Central memory CD8-positive, alpha-beta T cell (primary cell): ENCODE measurements around the gene COL5A2.

Experiments
- ATAC-seq: fragments of 150-1000 bp; cut with Tn5 transposase; replicated peaks from 2 replicates; pipeline ENCODE4 v1.10.0; 2022; ENCODE audit warnings: mild to moderate bottlenecking, moderate FRiP score, moderate number of reproducible peaks; ENCODE audit not compliant: poor library complexity, severe bottlenecking; ENCODE audit errors: extremely low read depth
- DNase-seq, 2 donors: peaks; one replicate each; pipeline ENCODE4 v3.0.0; 2021; ENCODE audit warnings: low spot score in 2 of 2
- H3K27ac Mint-ChIP-seq: one replicate; pipeline ENCODE4 v1.8.0; 2022; ENCODE audit warnings: low read depth, mild to moderate bottlenecking, moderate library complexity, mixed read lengths
- H3K27me3 Mint-ChIP-seq: one replicate; pipeline ENCODE4 v1.8.0; 2022; ENCODE audit warnings: mixed read lengths
- H3K36me3 Mint-ChIP-seq: one replicate; pipeline ENCODE4 v1.8.0; 2022; ENCODE audit warnings: mild to moderate bottlenecking, moderate library complexity, mixed read lengths; ENCODE audit not compliant: insufficient read depth
- H3K4me1 Mint-ChIP-seq: one replicate; pipeline ENCODE4 v1.8.0; 2022; ENCODE audit warnings: mixed read lengths
- H3K4me3 Mint-ChIP-seq: one replicate; pipeline ENCODE4 v1.8.0; 2022; ENCODE audit warnings: mild to moderate bottlenecking, moderate library complexity, mixed read lengths
- H3K9me3 Mint-ChIP-seq: one replicate; pipeline ENCODE4 v1.8.0; 2022; ENCODE audit warnings: mixed read lengths

Gene COL5A2

GRCh38 chr2:189176516-189176915 lies 3.0 kb downstream of the COL5A2 start:
- Mint-ChIP-seq H3K9me3 (no peaks in the 10 kb centered on the region), H3K4me3 (no peak overlapping the region), H3K4me1 (peaks cover 9% of the 10 kb centered on the region), H3K27me3 (peaks cover 11% of the 10 kb centered on the region), H3K36me3 (no peaks in the 10 kb centered on the region), H3K27ac (no peak overlapping the region)
- DNase-seq (no peak), ATAC-seq (no peak)

GRCh38 chr2:189175869-189176433 lies 3.6 kb downstream of the COL5A2 start:
- H3K4me1 Mint-ChIP-seq = peaks cover 9% of the 10 kb centered on the region
- H3K27ac Mint-ChIP-seq = no peak overlapping the region
- ATAC-seq (no peak), DNase-seq (no peak)
- peaks cover 11% of the 10 kb centered on the region for H3K27me3 Mint-ChIP-seq
- H3K36me3 Mint-ChIP-seq = no peaks in the 10 kb centered on the region
- no peak overlapping the region for H3K4me3 Mint-ChIP-seq
- H3K9me3 Mint-ChIP-seq = no peaks in the 10 kb centered on the region

DNA sequence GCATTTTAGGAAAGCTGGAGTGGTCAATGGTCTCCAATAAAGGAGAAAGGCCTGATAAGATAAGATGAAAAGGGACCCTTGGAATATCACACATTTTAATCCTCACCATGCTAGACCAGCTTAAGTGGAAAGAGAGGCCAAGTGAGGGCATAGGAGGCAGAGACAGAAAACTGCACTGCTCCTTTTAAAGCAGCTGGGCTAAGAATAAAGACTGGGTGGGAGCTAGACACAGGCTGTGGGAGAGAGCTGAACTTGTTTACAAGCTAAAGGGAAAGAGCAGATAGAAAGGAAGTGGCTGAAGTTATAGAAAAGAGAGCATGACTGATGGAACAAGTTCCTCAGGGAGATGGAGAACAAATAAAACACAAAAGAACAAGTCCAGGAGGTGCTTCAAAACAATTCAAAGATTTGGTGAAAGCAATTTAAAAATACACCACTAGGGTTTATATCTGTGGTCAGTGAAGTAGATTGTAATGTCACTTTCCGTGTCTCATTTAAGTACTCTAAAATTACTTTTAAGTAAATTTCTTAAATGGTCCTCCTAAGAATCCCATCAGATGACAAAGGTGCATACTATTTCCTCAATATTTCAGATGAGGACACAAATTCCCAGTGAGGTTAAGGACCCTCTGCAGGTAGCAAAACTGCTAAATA lies 7.5 kb downstream of the COL5A2 start:
- H3K27ac Mint-ChIP-seq = no peak overlapping the region
- H3K4me1 Mint-ChIP-seq = no peaks in the 10 kb centered on the region

GRCh38 chr2:189168856-189169499 lies 10.6 kb downstream of the COL5A2 start:
- no peaks in the 10 kb centered on the region for H3K27me3 Mint-ChIP-seq
- no peaks in the 10 kb centered on the region for H3K9me3 Mint-ChIP-seq
- H3K27ac Mint-ChIP-seq = no peak overlapping the region
- DNase-seq = no peak
- no peaks in the 10 kb centered on the region for H3K36me3 Mint-ChIP-seq
- H3K4me1 Mint-ChIP-seq = no peaks in the 10 kb centered on the region
- no peak overlapping the region for H3K4me3 Mint-ChIP-seq
- no peak for ATAC-seq

More for the DNA sequence above, 7.5 kb downstream of the COL5A2 start:
- no peaks in the 10 kb centered on the region for H3K27me3 Mint-ChIP-seq
- H3K9me3 Mint-ChIP-seq = no peaks in the 10 kb centered on the region
- ATAC-seq (no peak), DNase-seq (no peak)
- H3K36me3 Mint-ChIP-seq = no peaks in the 10 kb centered on the region
- no peak overlapping the region for H3K4me3 Mint-ChIP-seq

DNA sequence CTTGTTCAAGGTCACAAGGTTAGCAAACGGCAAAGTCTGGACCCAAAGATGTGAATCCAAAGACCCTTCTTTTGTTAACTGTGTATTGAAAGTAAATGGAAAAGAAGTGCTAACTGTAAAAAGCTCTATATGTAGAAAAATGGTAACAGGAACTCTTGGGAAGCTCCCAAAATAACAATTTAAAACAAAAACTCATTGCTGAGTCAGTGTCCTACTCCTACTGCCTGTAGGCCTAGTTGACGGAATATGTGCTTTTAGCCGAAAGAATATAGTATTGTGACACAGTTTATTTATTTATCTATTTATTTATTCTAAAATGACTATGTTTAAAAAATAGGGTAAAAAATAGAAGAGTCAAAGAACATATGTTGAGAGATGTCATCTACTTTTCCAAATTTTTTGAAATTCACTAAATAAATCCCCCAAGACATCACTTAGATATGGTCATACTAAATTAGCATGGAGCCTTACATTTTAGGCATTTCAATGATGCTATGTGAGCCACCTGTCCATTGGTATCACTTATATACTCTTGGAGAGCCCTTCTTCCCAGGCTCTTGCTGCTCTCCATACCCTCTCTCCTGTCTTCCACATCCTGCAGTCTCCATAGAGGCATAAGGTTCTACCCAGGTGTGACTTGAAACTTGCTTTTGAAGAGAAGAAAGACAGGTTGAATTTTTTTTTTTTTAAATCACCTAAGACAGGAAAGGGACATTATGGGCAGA lies 13.7 kb downstream of the COL5A2 start:
- Mint-ChIP-seq H3K4me3 (no peak overlapping the region), H3K9me3 (no peaks in the 10 kb centered on the region), H3K4me1 (no peaks in the 10 kb centered on the region), H3K27ac (no peak overlapping the region), H3K27me3 (no peaks in the 10 kb centered on the region), H3K36me3 (no peaks in the 10 kb centered on the region)
- no peak for DNase-seq
- ATAC-seq = no peak

DNA sequence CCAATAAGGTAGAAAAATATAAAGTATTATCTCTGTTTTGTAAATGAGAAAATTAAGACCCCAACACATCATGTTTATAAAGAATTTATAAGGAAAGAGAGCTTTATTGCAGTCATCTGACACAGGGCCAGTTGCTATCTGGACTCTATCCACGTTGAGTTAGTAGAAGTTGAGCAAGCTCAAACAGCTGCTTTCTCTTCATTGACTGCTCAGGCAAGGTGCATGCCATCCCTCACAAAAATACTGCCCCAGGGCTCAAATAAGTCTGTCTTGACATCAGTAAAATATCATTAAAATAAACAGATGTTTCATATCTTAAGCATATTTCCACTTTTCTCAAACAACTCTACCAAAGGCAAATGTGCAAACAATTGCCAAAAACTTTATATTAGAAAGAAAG lies 14.8 kb downstream of the COL5A2 start:
- ATAC-seq (no peak), DNase-seq (no peak)
- H3K9me3 Mint-ChIP-seq = no peaks in the 10 kb centered on the region
- no peaks in the 10 kb centered on the region for H3K36me3 Mint-ChIP-seq
- no peaks in the 10 kb centered on the region for H3K4me1 Mint-ChIP-seq
- no peaks in the 10 kb centered on the region for H3K27me3 Mint-ChIP-seq
- H3K27ac Mint-ChIP-seq = no peak overlapping the region
- no peak overlapping the region for H3K4me3 Mint-ChIP-seq

DNA sequence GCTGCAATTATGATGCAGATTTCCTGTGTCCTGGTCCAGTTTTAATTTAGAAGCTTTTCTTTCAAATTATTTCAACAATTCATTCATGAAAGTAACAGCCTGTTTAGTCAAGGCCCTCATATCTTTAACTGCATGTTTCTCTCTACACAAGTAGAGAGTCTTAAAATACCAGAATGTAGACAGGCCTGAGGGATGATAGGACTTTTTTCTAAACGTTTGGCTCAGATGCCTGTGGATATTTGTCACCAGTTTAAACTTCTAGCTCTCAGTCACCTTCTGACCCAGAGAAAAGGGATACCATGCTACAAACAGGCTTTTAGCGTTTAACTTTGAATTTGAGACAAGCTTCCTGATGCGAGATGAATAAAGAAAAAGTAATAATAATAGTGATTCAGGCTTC lies 15.7 kb downstream of the COL5A2 start:
- DNase-seq (no peak), ATAC-seq (no peak)
- Mint-ChIP-seq H3K4me3 (no peak overlapping the region), H3K9me3 (no peaks in the 10 kb centered on the region), H3K4me1 (no peaks in the 10 kb centered on the region), H3K27me3 (no peaks in the 10 kb centered on the region), H3K36me3 (no peaks in the 10 kb centered on the region), H3K27ac (no peak overlapping the region)

GRCh38 chr2:189162566-189162965 lies 17.0 kb downstream of the COL5A2 start:
- DNase-seq = no peak
- no peaks in the 10 kb centered on the region for H3K27me3 Mint-ChIP-seq
- no peaks in the 10 kb centered on the region for H3K4me1 Mint-ChIP-seq
- H3K36me3 Mint-ChIP-seq = no peaks in the 10 kb centered on the region
- H3K4me3 Mint-ChIP-seq = no peak overlapping the region
- no peak overlapping the region for H3K27ac Mint-ChIP-seq
- no peaks in the 10 kb centered on the region for H3K9me3 Mint-ChIP-seq
- ATAC-seq = no peak

DNA sequence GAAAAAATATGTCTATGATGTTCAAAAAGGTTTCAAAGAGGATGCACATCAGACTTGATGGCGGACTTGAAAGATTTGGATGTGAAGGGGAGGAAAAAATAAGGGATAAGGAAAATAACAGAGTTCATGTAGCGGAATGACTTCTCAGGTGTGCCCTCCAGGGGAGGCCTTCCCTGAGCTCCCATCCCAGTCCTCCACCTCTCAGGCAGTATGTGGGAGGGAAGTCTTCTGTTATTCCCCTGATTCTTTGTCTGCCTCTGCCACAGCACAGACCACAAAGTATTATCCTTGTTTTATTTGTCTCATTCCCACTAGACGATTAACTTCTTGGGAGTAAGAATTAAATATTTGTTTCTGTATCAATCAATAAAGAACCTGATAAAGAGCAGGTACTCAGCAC lies 17.7 kb downstream of the COL5A2 start:
- ATAC-seq = no peak
- Mint-ChIP-seq H3K27ac (no peak overlapping the region), H3K9me3 (no peaks in the 10 kb centered on the region), H3K36me3 (no peaks in the 10 kb centered on the region), H3K4me3 (no peak overlapping the region), H3K27me3 (no peaks in the 10 kb centered on the region), H3K4me1 (no peaks in the 10 kb centered on the region)
- DNase-seq = no peak

GRCh38 chr2:189159717-189160116 lies 19.8 kb downstream of the COL5A2 start:
- Mint-ChIP-seq H3K36me3 (no peaks in the 10 kb centered on the region), H3K4me3 (no peak overlapping the region), H3K27me3 (no peaks in the 10 kb centered on the region), H3K27ac (no peak overlapping the region), H3K9me3 (no peaks in the 10 kb centered on the region), H3K4me1 (no peaks in the 10 kb centered on the region)
- ATAC-seq (no peak), DNase-seq (no peak)

DNA sequence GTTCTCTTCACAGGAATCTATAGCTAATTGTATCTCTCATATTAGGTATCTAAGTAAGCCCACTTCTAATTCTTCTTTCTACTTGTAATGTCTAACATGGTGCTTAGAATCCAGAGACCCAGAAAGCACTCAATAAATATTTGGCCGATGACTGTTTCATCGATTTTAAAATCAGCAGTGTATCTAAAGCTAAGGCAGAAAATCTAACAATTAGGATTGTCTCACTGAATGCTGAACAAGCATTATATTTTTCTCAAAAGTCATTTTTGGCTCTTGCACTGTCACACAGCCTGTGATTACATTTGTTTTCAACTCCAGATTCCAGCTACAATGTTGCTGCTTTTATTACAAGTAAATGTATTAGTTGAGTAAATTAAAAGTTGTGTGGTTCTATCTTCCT lies 20.3 kb downstream of the COL5A2 start:
- Mint-ChIP-seq H3K36me3 (no peaks in the 10 kb centered on the region), H3K9me3 (no peaks in the 10 kb centered on the region), H3K27ac (no peak overlapping the region), H3K4me3 (no peak overlapping the region), H3K27me3 (no peaks in the 10 kb centered on the region), H3K4me1 (no peaks in the 10 kb centered on the region)
- no peak for ATAC-seq
- no peak for DNase-seq

DNA sequence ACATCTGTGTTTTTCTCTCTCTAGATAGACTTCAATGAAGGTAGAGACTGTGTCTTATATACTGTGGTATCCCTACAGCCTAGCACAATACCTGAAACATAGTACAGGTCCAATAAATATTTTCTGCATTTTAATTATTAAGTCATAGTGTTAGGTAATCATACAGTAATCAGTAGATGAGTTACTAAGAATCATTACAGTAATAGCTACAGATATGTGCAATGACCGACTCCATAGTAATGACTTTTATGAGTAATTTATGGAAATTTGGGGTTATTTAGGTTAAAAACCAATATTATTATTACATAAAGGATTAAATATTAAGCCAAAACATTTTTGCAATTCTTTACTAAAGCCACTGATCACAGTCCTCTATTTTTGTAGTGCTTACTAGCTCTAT lies 21.6 kb downstream of the COL5A2 start:
- DNase-seq = no peak
- no peaks in the 10 kb centered on the region for H3K27me3 Mint-ChIP-seq
- H3K36me3 Mint-ChIP-seq = no peaks in the 10 kb centered on the region
- no peak overlapping the region for H3K27ac Mint-ChIP-seq
- H3K4me3 Mint-ChIP-seq = no peak overlapping the region
- H3K9me3 Mint-ChIP-seq = no peaks in the 10 kb centered on the region
- no peaks in the 10 kb centered on the region for H3K4me1 Mint-ChIP-seq
- ATAC-seq = no peak

GRCh38 chr2:189157456-189157855 lies 22.1 kb downstream of the COL5A2 start:
- no peak for ATAC-seq
- DNase-seq = no peak

More at GRCh38 chr2:189157456-189157855, 22.1 kb downstream of the COL5A2 start:
- Mint-ChIP-seq H3K27me3 (no peaks in the 10 kb centered on the region), H3K36me3 (no peaks in the 10 kb centered on the region), H3K4me3 (no peak overlapping the region), H3K9me3 (no peaks in the 10 kb centered on the region), H3K27ac (no peak overlapping the region), H3K4me1 (no peaks in the 10 kb centered on the region)
